NOMO-1 treated with DMSO at 0.1 percent for 48 hours (cell line): ENCODE results near the gene RGS13.

Source experiments
- DNase-seq: peaks from one replicate; lab custom pipeline; 2025; ENCODE audit not compliant: unreplicated experiment; lab: John Stamatoyannopoulos, UW

Gene RGS13

GRCh38 chr1:192626366-192627179 is 9.4 kb upstream of the RGS13 start:
- DNase-seq = peak; percentile 68

- no peak for DNase-seq
Observed at GRCh38 chr1:192627901-192628300, 8.0 kb upstream of the RGS13 start.

- DNase-seq = no peak
Observed at GRCh38 chr1:192628396-192629057, 7.4 kb upstream of the RGS13 start.

- no peak for DNase-seq
Observed at GRCh38 chr1:192629612-192630011, 6.3 kb upstream of the RGS13 start.

- DNase-seq = no peak
Observed at GRCh38 chr1:192630521-192631287, 5.2 kb upstream of the RGS13 start.

- DNase-seq = no peak
Observed at GRCh38 chr1:192631749-192632148, 4.2 kb upstream of the RGS13 start.

- DNase-seq = no peak
Observed at GRCh38 chr1:192632188-192632587, 3.8 kb upstream of the RGS13 start.

- DNase-seq = no peak
Observed at GRCh38 chr1:192632641-192633532, 3.1 kb upstream of the RGS13 start.

GRCh38 chr1:192633533-192634253 is 2.3 kb upstream of the RGS13 start:
- DNase-seq = no peak

GRCh38 chr1:192635041-192635440 is 906 bp upstream of the RGS13 start:
- DNase-seq = no peak

- peak; percentile 34 for DNase-seq
Observed at GRCh38 chr1:192639607-192640368, 3.8 kb downstream of the RGS13 start.

- DNase-seq = no peak
Observed at GRCh38 chr1:192652159-192652558, 16.2 kb downstream of the RGS13 start.

- DNase-seq = no peak
Observed at GRCh38 chr1:192654120-192654519, 18.2 kb downstream of the RGS13 start.

GRCh38 chr1:192654591-192655251 is 18.8 kb downstream of the RGS13 start:
- no peak for DNase-seq

- no peak for DNase-seq
Observed at GRCh38 chr1:192657760-192658159, 21.8 kb downstream of the RGS13 start.

GRCh38 chr1:192658255-192658654 is 22.3 kb downstream of the RGS13 start:
- DNase-seq = no peak

- no peak for DNase-seq
Observed at GRCh38 chr1:192660613-192661012, 24.7 kb downstream of the RGS13 start.

- no peak for DNase-seq
Observed at GRCh38 chr1:192668409-192668983, 32.5 kb downstream of the RGS13 start.
